WTC11 (cell line): ENCODE data around the gene PTPRJ. TPM values are rescaled to one million over a fixed set of nuclear protein-coding genes. Genes with fewer than 3 reads are reported as not detected.

Experiments used
- ATAC-seq: fragments of 200-7000 bp; cut with Tn5 transposase; 2 replicates; pipeline ENCODE4 v1.10.0; 2021; ENCODE audit warnings: mild to moderate bottlenecking, moderate library complexity
- CTCF ChIA-PET: fragments of 300-600 bp; sonication (Branson Sonifier 250); formaldehyde crosslinking; loops from one replicate; lab custom pipeline; 2021; ENCODE audit warnings: antibody characterized with exemption; lab: Charles Lee
- POLR2A ChIA-PET: fragments of 350-600 bp; sonication (Branson Sonifier 250); formaldehyde crosslinking; loops from one replicate; lab custom pipeline; 2021; ENCODE audit warnings: antibody characterized with exemption; lab: Charles Lee
- DNase-seq: peaks from one replicate; pipeline ENCODE4 v3.0.0; 2021; ENCODE audit warnings: low spot score
- H3K27ac Mint-ChIP-seq: 2 replicates; pipeline ENCODE4 v1.8.0; 2021; ENCODE audit warnings: mixed read lengths
- H3K27me3 Mint-ChIP-seq: 2 replicates; pipeline ENCODE4 v1.8.0; 2021; ENCODE audit warnings: low read depth, mild to moderate bottlenecking, moderate library complexity, mixed read lengths
- H3K36me3 Mint-ChIP-seq: 2 replicates; pipeline ENCODE4 v1.8.0; 2021; ENCODE audit warnings: mixed read lengths
- H3K4me1 Mint-ChIP-seq: 2 replicates; pipeline ENCODE4 v1.8.0; 2022; ENCODE audit warnings: mixed read lengths
- H3K4me3 Mint-ChIP-seq: 2 replicates; pipeline ENCODE4 v1.8.0; 2021; ENCODE audit warnings: mild to moderate bottlenecking, moderate library complexity, mixed read lengths
- H3K9me3 Mint-ChIP-seq: 2 replicates; pipeline ENCODE4 v1.8.0; 2021; ENCODE audit warnings: mixed read lengths
- AR ChIP-seq: fragments of 250-450 bp; sonication (Bioruptor Pico); IDR thresholded peaks from 2 replicates; pipeline ENCODE4 v1.9.0; 2021; ENCODE audit warnings: mild to moderate bottlenecking
- ATF6 ChIP-seq: sonication (generic); formaldehyde crosslinking; IDR thresholded peaks from 2 replicates; pipeline ENCODE4 v1.8.1; 2023; ENCODE audit warnings: mild to moderate bottlenecking, missing genetic modification reagents
- ESRRA ChIP-seq: sonication (generic); formaldehyde crosslinking; IDR thresholded peaks from 2 replicates; pipeline ENCODE4 v1.8.1; 2022; ENCODE audit warnings: mild to moderate bottlenecking, missing genetic modification reagents, borderline replicate concordance
- FOXP1 ChIP-seq: sonication (generic); formaldehyde crosslinking; IDR thresholded peaks from 2 replicates; pipeline ENCODE4 v1.8.0; 2022; ENCODE audit warnings: missing genetic modification reagents, mild to moderate bottlenecking, moderate library complexity, borderline replicate concordance
- IRF2 ChIP-seq: sonication (generic); formaldehyde crosslinking; IDR thresholded peaks from 2 replicates; pipeline ENCODE4 v1.8.0; 2022; ENCODE audit warnings: low read depth, missing genetic modification reagents, borderline replicate concordance
- OVOL2 ChIP-seq: fragments of 250-450 bp; sonication (Bioruptor Pico); IDR thresholded peaks from 2 replicates; pipeline ENCODE4 v1.9.0; 2021; ENCODE audit warnings: mild to moderate bottlenecking, borderline replicate concordance
- RORB ChIP-seq: fragments of 250-450 bp; sonication (Bioruptor Pico); IDR thresholded peaks from 2 replicates; pipeline ENCODE4 v1.9.0; 2021; ENCODE audit warnings: mild to moderate bottlenecking
- ZBTB43 ChIP-seq: sonication (generic); formaldehyde crosslinking; IDR thresholded peaks from 2 replicates; pipeline ENCODE4 v1.8.1; 2023; ENCODE audit warnings: mild to moderate bottlenecking, missing genetic modification reagents
- ZMAT4 ChIP-seq: fragments of 250-450 bp; sonication (Bioruptor Pico); IDR thresholded peaks from 2 replicates; pipeline ENCODE4 v1.9.0; 2021; ENCODE audit warnings: mild to moderate bottlenecking
- ZNF219 ChIP-seq: sonication (generic); formaldehyde crosslinking; IDR thresholded peaks from 2 replicates; pipeline ENCODE4 v1.8.0; 2023; ENCODE audit warnings: missing genetic modification reagents, mild to moderate bottlenecking, borderline replicate concordance
- ZSCAN18 ChIP-seq: fragments of 250-450 bp; sonication (Bioruptor Pico); IDR thresholded peaks from 2 replicates; pipeline ENCODE4 v2.1.2; 2022; ENCODE audit warnings: mild to moderate bottlenecking, moderate library complexity
- total RNA-seq: library from RNA; stranded (reverse); gene quantifications from 3 replicates; pipeline ENCODE4 v1.2.3, GENCODE V29; 2021

The PTPRJ gene
- total RNA-seq, 1 experiment from 2014 or later: 19.5 TPM

GRCh38 chr11:48017105-48017830 is 36.9 kb downstream of the PTPRJ start:
- H3K4me3 Mint-ChIP-seq: peak overlapping the region; percentile 55; the same call in 1 of the 2 replicates
- DNase-seq (no peak), ATAC-seq (no peak)
- H3K36me3 Mint-ChIP-seq: no peaks in the 10 kb centered on the region
- H3K4me1 Mint-ChIP-seq: peaks cover 64% of the 10 kb centered on the region
- H3K27me3 Mint-ChIP-seq: no peaks in the 10 kb centered on the region; the same call in 1 of the 2 replicates
- H3K27ac Mint-ChIP-seq: no peak overlapping the region
- H3K9me3 Mint-ChIP-seq: no peaks in the 10 kb centered on the region
- TF ChIP-seq OVOL2 (CRISPR knock-in tag) (no peak), IRF2 (no peak), ZNF219 (CRISPR knock-in tag) (no peak), ATF6 (CRISPR knock-in tag) (no peak), ZMAT4 (CRISPR knock-in tag) (no peak), ZBTB43 (CRISPR knock-in tag) (no peak), AR (no peak), ESRRA (CRISPR knock-in tag) (no peak), RORB (CRISPR knock-in tag) (no peak)
- ChIA-PET POLR2A (no interaction called here), CTCF (interaction anchor here (1.2 kb wide), 1 partner anchor 38 kb away, joined by 4 read pairs; no protein-coding TSS in a partner anchor)

GRCh38 chr11:48017831-48018527 is 37.6 kb downstream of the PTPRJ start:
- Mint-ChIP-seq H3K36me3 (no peaks in the 10 kb centered on the region), H3K9me3 (no peaks in the 10 kb centered on the region), H3K4me3 (peak overlapping the region; percentile 55), H3K27ac (no peak overlapping the region), H3K4me1 (peaks cover 65% of the 10 kb centered on the region), H3K27me3 (no peaks in the 10 kb centered on the region; the same call in 1 of the 2 replicates)
- ATAC-seq (peak; percentile 12; the same call in 1 of the 2 replicates), DNase-seq (no peak)
- ChIA-PET CTCF (interaction anchor here (1.2 kb wide), 1 partner anchor 39 kb away, joined by 4 read pairs; no protein-coding TSS in a partner anchor), POLR2A (no interaction called here)
- no peak for TF ChIP-seq FOXP1 (CRISPR knock-in tag)
- no peak for TF ChIP-seq ZSCAN18 (CRISPR knock-in tag)
